KMS-11 (cell line): ENCODE results near the gene LNX1.

Source experiments
- H2AFZ ChIP-seq: fragments of 200-600 bp; sonication (generic); 2 replicates; pipeline ENCODE4 v1.6.1; 2016; ENCODE audit warnings: antibody characterized with exemption, mixed run types, low read depth
- H3K27ac ChIP-seq: fragments of 200-600 bp; sonication (generic); 2 replicates; pipeline ENCODE4 v1.6.1; 2016; ENCODE audit warnings: mild to moderate bottlenecking, mixed run types
- H3K27me3 ChIP-seq: fragments of 200-600 bp; sonication (generic); 2 replicates; pipeline ENCODE4 v1.6.1; 2017; ENCODE audit warnings: mild to moderate bottlenecking, low read depth, mixed run types, moderate library complexity; ENCODE audit not compliant: insufficient read depth
- H3K36me3 ChIP-seq: fragments of 200-600 bp; sonication (generic); 2 replicates; pipeline ENCODE4 v1.6.1; 2017; ENCODE audit warnings: mild to moderate bottlenecking, mixed run types; ENCODE audit not compliant: insufficient read depth
- H3K4me1 ChIP-seq: fragments of 200-600 bp; sonication (generic); 2 replicates; pipeline ENCODE4 v1.6.1; 2016; ENCODE audit warnings: mild to moderate bottlenecking, low read depth, mixed run types; ENCODE audit not compliant: poor library complexity, severe bottlenecking
- H3K4me2 ChIP-seq: fragments of 200-600 bp; sonication (generic); 2 replicates; pipeline ENCODE4 v1.7.0; 2016; ENCODE audit warnings: mild to moderate bottlenecking, mixed run types
- H3K4me3 ChIP-seq: fragments of 200-600 bp; sonication (generic); IDR thresholded peaks from 2 replicates; pipeline ENCODE4 v1.6.1; 2017; ENCODE audit warnings: low read depth, low read length, mixed read lengths; ENCODE audit not compliant: insufficient read depth
- H3K79me2 ChIP-seq: fragments of 200-600 bp; sonication (generic); 2 replicates; pipeline ENCODE4 v1.6.1; 2016; ENCODE audit warnings: low read depth, mixed run types; ENCODE audit not compliant: insufficient read depth
- H3K9ac ChIP-seq: fragments of 200-600 bp; sonication (generic); 2 replicates; pipeline ENCODE4 v1.6.1; 2016; ENCODE audit warnings: mild to moderate bottlenecking, mixed run types
- H4K20me1 ChIP-seq: fragments of 200-600 bp; sonication (generic); 2 replicates; pipeline ENCODE4 v1.6.1; 2016; ENCODE audit warnings: mild to moderate bottlenecking, mixed run types; ENCODE audit not compliant: insufficient read depth
- TF ChIP-seq, protein P1 (sequence below): fragments of 200-600 bp; sonication (generic); conservative IDR thresholded peaks from 2 replicates; pipeline ENCODE4 v1.6.1; 2017; ENCODE audit warnings: low read depth, mild to moderate bottlenecking, antibody characterized with exemption, low read length, moderate library complexity, mixed read lengths

Gene LNX1

DNA sequence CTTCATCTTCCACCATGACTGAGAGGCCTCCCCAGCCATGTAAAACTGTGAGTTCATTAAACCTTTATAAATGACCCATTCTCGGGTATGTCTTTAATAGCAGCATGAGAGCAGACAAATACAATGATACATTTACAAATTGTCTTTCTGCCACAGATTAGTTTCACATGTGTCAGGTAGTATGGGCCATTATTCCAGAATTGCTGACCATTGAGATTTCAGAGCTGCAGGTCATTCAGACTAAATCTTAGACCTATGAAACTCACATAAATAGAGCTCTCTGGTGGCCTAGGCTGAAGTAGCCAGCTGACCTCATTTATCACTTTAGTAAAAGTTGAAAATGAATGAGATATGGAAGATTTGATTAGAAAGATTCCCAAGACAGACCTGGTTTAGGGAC is 108.0 kb downstream of the LNX1 start:
- Histone ChIP-seq H3K79me2 (no peaks in the 10 kb centered on the region), H2AFZ (no peak overlapping the region), H3K4me1 (no peaks in the 10 kb centered on the region), H3K27ac (no peak overlapping the region), H3K27me3 (no peaks in the 10 kb centered on the region), H3K4me3 (no peak overlapping the region), H3K36me3 (no peaks in the 10 kb centered on the region), H4K20me1 (no peaks in the 10 kb centered on the region), H3K4me2 (no peak overlapping the region), H3K9ac (no peak overlapping the region)
- TF ChIP-seq, protein P1, sequence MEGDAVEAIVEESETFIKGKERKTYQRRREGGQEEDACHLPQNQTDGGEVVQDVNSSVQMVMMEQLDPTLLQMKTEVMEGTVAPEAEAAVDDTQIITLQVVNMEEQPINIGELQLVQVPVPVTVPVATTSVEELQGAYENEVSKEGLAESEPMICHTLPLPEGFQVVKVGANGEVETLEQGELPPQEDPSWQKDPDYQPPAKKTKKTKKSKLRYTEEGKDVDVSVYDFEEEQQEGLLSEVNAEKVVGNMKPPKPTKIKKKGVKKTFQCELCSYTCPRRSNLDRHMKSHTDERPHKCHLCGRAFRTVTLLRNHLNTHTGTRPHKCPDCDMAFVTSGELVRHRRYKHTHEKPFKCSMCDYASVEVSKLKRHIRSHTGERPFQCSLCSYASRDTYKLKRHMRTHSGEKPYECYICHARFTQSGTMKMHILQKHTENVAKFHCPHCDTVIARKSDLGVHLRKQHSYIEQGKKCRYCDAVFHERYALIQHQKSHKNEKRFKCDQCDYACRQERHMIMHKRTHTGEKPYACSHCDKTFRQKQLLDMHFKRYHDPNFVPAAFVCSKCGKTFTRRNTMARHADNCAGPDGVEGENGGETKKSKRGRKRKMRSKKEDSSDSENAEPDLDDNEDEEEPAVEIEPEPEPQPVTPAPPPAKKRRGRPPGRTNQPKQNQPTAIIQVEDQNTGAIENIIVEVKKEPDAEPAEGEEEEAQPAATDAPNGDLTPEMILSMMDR, result no peak

GRCh38 chr4:53481586-53481985 is 109.7 kb downstream of the LNX1 start:
- Histone ChIP-seq H3K27me3 (no peaks in the 10 kb centered on the region), H3K4me2 (no peak overlapping the region), H4K20me1 (no peaks in the 10 kb centered on the region), H3K79me2 (no peaks in the 10 kb centered on the region), H2AFZ (no peak overlapping the region), H3K27ac (no peak overlapping the region), H3K4me1 (no peaks in the 10 kb centered on the region), H3K9ac (no peak overlapping the region), H3K4me3 (no peak overlapping the region), H3K36me3 (no peaks in the 10 kb centered on the region)
- TF ChIP-seq, protein P1, result no peak

GRCh38 chr4:53480909-53481308 is 110.4 kb downstream of the LNX1 start:
- TF ChIP-seq, protein P1, result no peak

GRCh38 chr4:53479736-53480525 is 111.4 kb downstream of the LNX1 start:
- Histone ChIP-seq H3K4me1 (no peaks in the 10 kb centered on the region), H3K79me2 (no peaks in the 10 kb centered on the region), H3K36me3 (no peaks in the 10 kb centered on the region), H3K4me2 (no peak overlapping the region), H4K20me1 (no peaks in the 10 kb centered on the region), H3K4me3 (no peak overlapping the region), H3K9ac (no peak overlapping the region), H2AFZ (no peak overlapping the region), H3K27me3 (no peaks in the 10 kb centered on the region), H3K27ac (no peak overlapping the region)
- TF ChIP-seq, protein P1, result no peak

More at GRCh38 chr4:53480909-53481308, 110.4 kb downstream of the LNX1 start:
- no peak overlapping the region for H3K4me3 ChIP-seq
- no peaks in the 10 kb centered on the region for H4K20me1 ChIP-seq
- H3K27me3 ChIP-seq, result no peaks in the 10 kb centered on the region
- H3K4me2 ChIP-seq, result no peak overlapping the region
- H3K4me1 ChIP-seq, result no peaks in the 10 kb centered on the region
- H2AFZ ChIP-seq, result no peak overlapping the region
- H3K36me3 ChIP-seq, result no peaks in the 10 kb centered on the region
- H3K27ac ChIP-seq, result no peak overlapping the region
- no peak overlapping the region for H3K9ac ChIP-seq
- no peaks in the 10 kb centered on the region for H3K79me2 ChIP-seq
